ENCODE results near the gene TPCN1.
A peak's percentile ranks its signal among the peaks of the same experiment; 100 is the strongest.

Gene TPCN1

DNA sequence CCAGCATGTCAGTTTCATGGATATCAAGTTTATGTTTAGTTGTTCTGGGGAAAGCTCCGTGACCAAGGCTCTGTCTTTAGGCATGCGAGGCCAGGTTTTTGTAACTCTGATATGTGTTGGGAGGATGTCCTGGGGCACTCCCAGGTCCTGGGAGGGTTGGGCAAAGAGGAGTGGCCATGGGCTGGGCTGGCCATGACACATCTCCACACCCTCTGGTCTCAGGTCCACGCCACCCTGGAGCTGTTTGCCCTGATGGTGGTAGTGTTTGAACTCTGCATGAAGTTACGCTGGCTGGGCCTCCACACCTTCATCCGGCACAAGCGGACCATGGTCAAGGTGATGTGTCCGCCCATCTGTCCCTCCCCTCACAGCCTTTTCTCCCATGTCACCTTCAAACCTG is 46.4 kb downstream of the TPCN1 start:
- Histone ChIP-seq H3K27ac (ENCODE audit: low read depth, low read length) (no peak overlapping the region), H3K4me3 (ENCODE audit: low read depth in 1 of 5, low read length in 5 of 5) (no peak overlapping the region), H3K4me1 (ENCODE audit: control insufficient read depth in 5 of 5, insufficient read depth in 5 of 5, low read length in 5 of 5) (peaks cover 3 to 21% (median 19%) of the 10 kb centered on the region in 5 donors), H3K36me3 (ENCODE audit: control insufficient read depth in 5 of 5, insufficient read depth in 5 of 5, low read length in 5 of 5) (peaks cover 0 to 57% (median 44%) of the 10 kb centered on the region in 5 donors), H3K27me3 (ENCODE audit: control insufficient read depth in 5 of 5, insufficient read depth in 4 of 5, low read length in 5 of 5) (no peaks in the 10 kb centered on the region), H3K9ac (ENCODE audit: low read length in 5 of 5) (no peak overlapping the region), H3K9me3 (ENCODE audit: control insufficient read depth in 5 of 5, low read length in 5 of 5) (no peaks in the 10 kb centered on the region)

DNA sequence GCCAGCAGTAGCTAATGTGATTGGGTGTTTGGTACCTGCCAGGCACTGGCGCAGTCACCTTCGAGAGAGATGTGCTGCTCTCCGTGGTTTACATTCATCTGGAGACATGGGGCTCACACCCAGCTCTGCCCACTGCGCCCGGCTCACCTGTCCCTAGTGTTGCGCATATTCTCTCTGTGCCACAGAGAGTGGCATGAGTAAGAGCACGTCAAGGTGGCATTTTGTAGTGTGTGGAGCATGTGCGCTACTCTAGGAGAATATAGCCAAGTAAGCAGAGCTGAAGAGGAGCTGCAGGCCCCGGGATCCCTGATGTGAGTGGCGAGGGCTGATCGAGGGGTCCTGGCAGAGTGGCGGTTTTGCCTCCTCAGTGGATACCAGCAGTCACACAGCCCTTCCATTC is 46.9 kb downstream of the TPCN1 start:
- Histone ChIP-seq H3K4me1 (ENCODE audit: control insufficient read depth in 5 of 5, insufficient read depth in 5 of 5, low read length in 5 of 5) (peaks cover 6 to 23% (median 22%) of the 10 kb centered on the region in 5 donors), H3K9ac (ENCODE audit: low read length in 5 of 5) (no peak overlapping the region), H3K4me3 (ENCODE audit: low read depth in 1 of 5, low read length in 5 of 5) (no peak overlapping the region), H3K9me3 (ENCODE audit: control insufficient read depth in 5 of 5, low read length in 5 of 5) (no peaks in the 10 kb centered on the region), H3K27me3 (ENCODE audit: control insufficient read depth in 5 of 5, insufficient read depth in 4 of 5, low read length in 5 of 5) (no peaks in the 10 kb centered on the region), H3K36me3 (ENCODE audit: control insufficient read depth in 5 of 5, insufficient read depth in 5 of 5, low read length in 5 of 5) (peaks cover 0 to 57% (median 45%) of the 10 kb centered on the region in 5 donors), H3K27ac (ENCODE audit: low read depth, low read length) (no peak overlapping the region)

DNA sequence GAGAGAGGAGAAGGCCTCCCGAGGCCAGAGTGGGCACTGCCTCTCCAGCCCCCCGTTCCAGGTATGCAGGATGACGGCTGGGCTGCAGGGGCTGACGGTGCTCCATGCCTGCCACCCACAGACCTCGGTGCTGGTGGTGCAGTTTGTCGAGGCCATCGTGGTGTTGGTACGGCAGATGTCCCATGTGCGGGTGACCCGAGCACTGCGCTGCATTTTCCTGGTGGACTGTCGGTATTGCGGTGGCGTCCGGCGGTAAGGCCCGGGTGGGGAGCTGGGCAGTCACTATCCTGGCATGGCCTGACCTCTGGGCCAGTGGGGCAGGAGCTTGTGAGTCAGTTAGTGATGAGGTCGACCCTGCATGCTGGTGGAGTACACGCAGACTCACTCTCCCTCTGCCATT is 47.4 kb downstream of the TPCN1 start:
- H3K9ac ChIP-seq (ENCODE audit: low read length in 5 of 5): no peak overlapping the region
- H3K36me3 ChIP-seq (ENCODE audit: control insufficient read depth in 5 of 5, insufficient read depth in 5 of 5, low read length in 5 of 5): peaks cover 0 to 59% (median 48%) of the 10 kb centered on the region in 5 donors
- H3K9me3 ChIP-seq (ENCODE audit: control insufficient read depth in 5 of 5, low read length in 5 of 5): no peaks in the 10 kb centered on the region
- H3K27ac ChIP-seq (ENCODE audit: low read depth, low read length): no peak overlapping the region
- no peaks in the 10 kb centered on the region for H3K27me3 ChIP-seq (ENCODE audit: control insufficient read depth in 5 of 5, insufficient read depth in 4 of 5, low read length in 5 of 5)
- no peak overlapping the region for H3K4me3 ChIP-seq (ENCODE audit: low read depth in 1 of 5, low read length in 5 of 5)
- H3K4me1 ChIP-seq (ENCODE audit: control insufficient read depth in 5 of 5, insufficient read depth in 5 of 5, low read length in 5 of 5): peaks cover 6 to 27% (median 26%) of the 10 kb centered on the region in 5 donors

DNA sequence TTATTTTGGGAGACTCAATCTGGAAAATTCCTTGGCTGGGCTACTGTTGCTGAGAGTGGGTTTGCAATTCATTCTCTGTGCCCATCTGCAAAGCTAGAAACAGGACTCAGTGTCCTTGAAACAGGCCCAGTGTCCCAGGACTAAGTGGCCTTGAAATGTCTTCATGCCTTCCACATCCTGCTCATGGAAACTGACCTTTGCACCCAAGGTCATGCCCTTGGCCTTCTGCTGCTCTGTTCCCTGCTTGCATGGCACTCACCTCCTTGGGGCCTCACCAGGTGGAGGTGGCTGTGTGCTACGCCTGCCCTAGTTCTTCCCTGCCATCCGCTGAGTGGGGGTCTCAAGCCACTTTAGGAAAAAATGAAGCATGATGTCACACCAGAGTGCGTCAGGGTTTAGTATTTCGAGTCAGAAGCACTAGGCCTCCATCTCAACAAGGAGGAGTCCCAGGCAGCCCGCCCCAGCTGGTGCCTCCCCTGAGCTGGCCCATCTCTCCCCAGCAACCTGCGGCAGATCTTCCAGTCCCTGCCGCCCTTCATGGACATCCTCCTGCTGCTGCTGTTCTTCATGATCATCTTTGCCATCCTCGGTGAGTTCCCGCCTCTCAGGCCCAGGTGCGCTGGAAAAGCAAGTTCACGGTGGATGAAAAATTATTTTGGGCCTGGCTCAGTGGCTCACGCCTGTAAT is 48.1 kb downstream of the TPCN1 start:
- Histone ChIP-seq H3K27ac (ENCODE audit: low read depth, low read length) (no peak overlapping the region), H3K36me3 (ENCODE audit: control insufficient read depth in 5 of 5, insufficient read depth in 5 of 5, low read length in 5 of 5) (peaks cover 0 to 60% (median 51%) of the 10 kb centered on the region in 5 donors), H3K4me3 (ENCODE audit: low read depth in 1 of 5, low read length in 5 of 5) (no peak overlapping the region), H3K27me3 (ENCODE audit: control insufficient read depth in 5 of 5, insufficient read depth in 4 of 5, low read length in 5 of 5) (no peaks in the 10 kb centered on the region), H3K4me1 (ENCODE audit: control insufficient read depth in 5 of 5, insufficient read depth in 5 of 5, low read length in 5 of 5) (peaks cover 6 to 27% (median 26%) of the 10 kb centered on the region in 5 donors), H3K9me3 (ENCODE audit: control insufficient read depth in 5 of 5, low read length in 5 of 5) (no peaks in the 10 kb centered on the region), H3K9ac (ENCODE audit: low read length in 5 of 5) (no peak overlapping the region)

DNA sequence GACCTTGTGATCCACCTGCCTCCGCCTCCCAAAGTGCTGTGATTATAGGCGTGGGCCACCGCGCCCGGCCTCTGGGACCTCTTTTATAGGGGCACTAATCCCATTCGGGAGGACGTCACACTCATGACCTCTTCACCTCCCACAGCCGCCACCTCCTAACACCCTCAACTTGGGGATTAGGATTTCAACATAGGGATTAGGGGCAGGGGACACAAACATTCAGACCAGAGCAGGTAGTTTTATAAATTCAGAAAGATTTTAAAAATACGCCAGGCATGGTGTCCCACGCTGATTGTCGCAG is 49.4 kb downstream of the TPCN1 start:
- Histone ChIP-seq H3K4me1 (ENCODE audit: control insufficient read depth in 5 of 5, insufficient read depth in 5 of 5, low read length in 5 of 5) (peaks cover 6 to 27% (median 26%) of the 10 kb centered on the region in 5 donors), H3K4me3 (ENCODE audit: low read depth in 1 of 5, low read length in 5 of 5) (no peak overlapping the region), H3K9me3 (ENCODE audit: control insufficient read depth in 5 of 5, low read length in 5 of 5) (no peaks in the 10 kb centered on the region), H3K36me3 (ENCODE audit: control insufficient read depth in 5 of 5, insufficient read depth in 5 of 5, low read length in 5 of 5) (peaks cover 0 to 62% (median 55%) of the 10 kb centered on the region in 5 donors), H3K9ac (ENCODE audit: low read length in 5 of 5) (no peak overlapping the region), H3K27me3 (ENCODE audit: control insufficient read depth in 5 of 5, insufficient read depth in 4 of 5, low read length in 5 of 5) (no peaks in the 10 kb centered on the region), H3K27ac (ENCODE audit: low read depth, low read length) (no peak overlapping the region)

DNA sequence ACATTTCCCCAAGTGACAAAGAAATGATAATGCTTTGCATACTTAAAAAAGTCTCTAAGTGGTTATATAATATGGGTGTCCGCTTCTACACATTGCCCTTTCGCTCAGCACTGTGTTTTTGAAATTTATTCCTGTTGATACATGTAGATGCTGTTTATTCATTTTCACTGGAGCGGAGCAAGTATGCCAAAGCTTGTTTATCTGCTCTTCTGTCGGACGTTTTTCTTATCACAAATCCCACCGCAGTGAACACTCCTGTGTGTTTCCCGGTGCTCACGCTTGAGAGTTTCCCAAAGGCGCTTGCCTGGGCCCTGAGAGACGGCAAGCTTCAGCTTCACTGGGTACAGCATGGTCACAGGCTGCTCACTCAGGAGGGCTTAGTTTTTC is 50.2 kb downstream of the TPCN1 start:
- Histone ChIP-seq H3K27me3 (ENCODE audit: control insufficient read depth in 5 of 5, insufficient read depth in 4 of 5, low read length in 5 of 5) (no peaks in the 10 kb centered on the region), H3K4me3 (ENCODE audit: low read depth in 1 of 5, low read length in 5 of 5) (peak overlapping the region in 4 of 5 donors; percentile 10 to 51 (median 26)), H3K4me1 (ENCODE audit: control insufficient read depth in 5 of 5, insufficient read depth in 5 of 5, low read length in 5 of 5) (peaks cover 6 to 27% (median 26%) of the 10 kb centered on the region in 5 donors), H3K9ac (ENCODE audit: low read length in 5 of 5) (no peak overlapping the region), H3K36me3 (ENCODE audit: control insufficient read depth in 5 of 5, insufficient read depth in 5 of 5, low read length in 5 of 5) (peaks cover 0 to 61% (median 50%) of the 10 kb centered on the region in 5 donors), H3K9me3 (ENCODE audit: control insufficient read depth in 5 of 5, low read length in 5 of 5) (no peaks in the 10 kb centered on the region), H3K27ac (ENCODE audit: low read depth, low read length) (peak overlapping the region; percentile 91)

DNA sequence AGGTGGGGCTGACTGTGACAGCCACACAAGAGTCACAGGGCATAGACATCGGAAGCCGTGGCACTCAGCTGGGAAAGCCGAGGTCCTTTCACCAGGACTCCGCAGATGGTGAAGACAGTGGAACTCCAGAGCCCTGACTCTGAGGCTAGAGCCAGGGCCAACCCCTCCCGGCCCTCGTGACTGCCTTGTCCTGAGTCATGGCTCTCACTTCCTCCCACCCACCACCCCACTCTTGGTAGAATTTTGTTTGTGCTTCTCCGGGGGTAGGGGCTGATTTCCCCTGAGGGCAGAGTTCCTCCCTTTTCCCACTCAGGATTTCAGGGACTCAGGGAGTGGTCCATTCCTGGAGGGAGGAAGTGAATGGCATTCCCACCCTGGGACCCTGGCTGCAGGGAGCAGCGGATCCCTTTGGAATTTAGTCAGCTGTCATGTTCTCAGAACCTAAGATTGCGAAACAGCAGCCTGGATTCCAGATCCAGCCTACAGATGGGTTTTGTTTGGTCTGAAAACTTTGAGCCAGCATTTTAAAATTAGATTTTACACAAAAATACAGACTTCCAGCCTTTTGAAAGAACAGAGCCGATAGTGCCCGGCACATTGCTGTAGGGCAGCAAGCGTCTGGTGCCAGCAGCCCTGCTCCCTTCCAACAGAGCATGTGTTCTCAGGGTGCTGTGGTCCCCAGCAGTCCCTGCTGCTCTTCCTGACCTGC is 50.7 kb downstream of the TPCN1 start:
- peak overlapping the region in 4 of 5 donors; percentile 10 to 51 (median 26) for H3K4me3 ChIP-seq (ENCODE audit: low read depth in 1 of 5, low read length in 5 of 5)
- peak overlapping the region; percentile 91 for H3K27ac ChIP-seq (ENCODE audit: low read depth, low read length)
- H3K4me1 ChIP-seq (ENCODE audit: control insufficient read depth in 5 of 5, insufficient read depth in 5 of 5, low read length in 5 of 5): peaks cover 6 to 27% (median 26%) of the 10 kb centered on the region in 5 donors
- no peaks in the 10 kb centered on the region for H3K9me3 ChIP-seq (ENCODE audit: control insufficient read depth in 5 of 5, low read length in 5 of 5)
- H3K27me3 ChIP-seq (ENCODE audit: control insufficient read depth in 5 of 5, insufficient read depth in 4 of 5, low read length in 5 of 5): no peaks in the 10 kb centered on the region
- peaks cover 0 to 61% (median 50%) of the 10 kb centered on the region in 5 donors for H3K36me3 ChIP-seq (ENCODE audit: control insufficient read depth in 5 of 5, insufficient read depth in 5 of 5, low read length in 5 of 5)
- H3K9ac ChIP-seq (ENCODE audit: low read length in 5 of 5): peak overlapping the region in 4 of 5 donors; percentile 18 to 64 (median 32)

- peak overlapping the region; percentile 91 for H3K27ac ChIP-seq (ENCODE audit: low read depth, low read length)
- H3K36me3 ChIP-seq (ENCODE audit: control insufficient read depth in 5 of 5, insufficient read depth in 5 of 5, low read length in 5 of 5): peaks cover 0 to 63% (median 54%) of the 10 kb centered on the region in 5 donors
Observed at GRCh38 chr12:113273053-113273725, 51.9 kb downstream of the TPCN1 start.

GRCh38 chr12:113274848-113275247 is 53.6 kb downstream of the TPCN1 start:
- Histone ChIP-seq H3K4me1 (ENCODE audit: control insufficient read depth in 5 of 5, insufficient read depth in 5 of 5, low read length in 5 of 5) (peaks cover 6 to 27% (median 26%) of the 10 kb centered on the region in 5 donors), H3K9me3 (ENCODE audit: control insufficient read depth in 5 of 5, low read length in 5 of 5) (no peaks in the 10 kb centered on the region), H3K27me3 (ENCODE audit: control insufficient read depth in 5 of 5, insufficient read depth in 4 of 5, low read length in 5 of 5) (no peaks in the 10 kb centered on the region), H3K4me3 (ENCODE audit: low read depth in 1 of 5, low read length in 5 of 5) (no peak overlapping the region), H3K9ac (ENCODE audit: low read length in 5 of 5) (no peak overlapping the region), H3K36me3 (ENCODE audit: control insufficient read depth in 5 of 5, insufficient read depth in 5 of 5, low read length in 5 of 5) (peaks cover 0 to 60% (median 51%) of the 10 kb centered on the region in 5 donors), H3K27ac (ENCODE audit: low read depth, low read length) (no peak overlapping the region)

More at GRCh38 chr12:113273053-113273725, 51.9 kb downstream of the TPCN1 start:
- no peaks in the 10 kb centered on the region for H3K27me3 ChIP-seq (ENCODE audit: control insufficient read depth in 5 of 5, insufficient read depth in 4 of 5, low read length in 5 of 5)
- H3K9me3 ChIP-seq (ENCODE audit: control insufficient read depth in 5 of 5, low read length in 5 of 5): no peaks in the 10 kb centered on the region
- peaks cover 6 to 27% (median 26%) of the 10 kb centered on the region in 5 donors for H3K4me1 ChIP-seq (ENCODE audit: control insufficient read depth in 5 of 5, insufficient read depth in 5 of 5, low read length in 5 of 5)
- no peak overlapping the region for H3K9ac ChIP-seq (ENCODE audit: low read length in 5 of 5)
- H3K4me3 ChIP-seq (ENCODE audit: low read depth in 1 of 5, low read length in 5 of 5): no peak overlapping the region

GRCh38 chr12:113276306-113276705 is 55.0 kb downstream of the TPCN1 start:
- no peak overlapping the region for H3K27ac ChIP-seq (ENCODE audit: low read depth, low read length)
- H3K4me3 ChIP-seq (ENCODE audit: low read depth in 1 of 5, low read length in 5 of 5): no peak overlapping the region
- peaks cover 6 to 23% (median 22%) of the 10 kb centered on the region in 5 donors for H3K4me1 ChIP-seq (ENCODE audit: control insufficient read depth in 5 of 5, insufficient read depth in 5 of 5, low read length in 5 of 5)
- H3K9me3 ChIP-seq (ENCODE audit: control insufficient read depth in 5 of 5, low read length in 5 of 5): no peaks in the 10 kb centered on the region
- no peaks in the 10 kb centered on the region for H3K27me3 ChIP-seq (ENCODE audit: control insufficient read depth in 5 of 5, insufficient read depth in 4 of 5, low read length in 5 of 5)
- H3K9ac ChIP-seq (ENCODE audit: low read length in 5 of 5): no peak overlapping the region
- H3K36me3 ChIP-seq (ENCODE audit: control insufficient read depth in 5 of 5, insufficient read depth in 5 of 5, low read length in 5 of 5): peaks cover 8 to 74% (median 54%) of the 10 kb centered on the region in 5 donors
